Ammon's horn (tissue), 1 donor: ENCODE results near the gene NOTCH3.

ENCODE experiments used
- DNase-seq: peaks from one replicate; pipeline ENCODE4 v3.0.0-alpha.2; 2016; ENCODE audit warnings: low spot score

Gene NOTCH3

DNA sequence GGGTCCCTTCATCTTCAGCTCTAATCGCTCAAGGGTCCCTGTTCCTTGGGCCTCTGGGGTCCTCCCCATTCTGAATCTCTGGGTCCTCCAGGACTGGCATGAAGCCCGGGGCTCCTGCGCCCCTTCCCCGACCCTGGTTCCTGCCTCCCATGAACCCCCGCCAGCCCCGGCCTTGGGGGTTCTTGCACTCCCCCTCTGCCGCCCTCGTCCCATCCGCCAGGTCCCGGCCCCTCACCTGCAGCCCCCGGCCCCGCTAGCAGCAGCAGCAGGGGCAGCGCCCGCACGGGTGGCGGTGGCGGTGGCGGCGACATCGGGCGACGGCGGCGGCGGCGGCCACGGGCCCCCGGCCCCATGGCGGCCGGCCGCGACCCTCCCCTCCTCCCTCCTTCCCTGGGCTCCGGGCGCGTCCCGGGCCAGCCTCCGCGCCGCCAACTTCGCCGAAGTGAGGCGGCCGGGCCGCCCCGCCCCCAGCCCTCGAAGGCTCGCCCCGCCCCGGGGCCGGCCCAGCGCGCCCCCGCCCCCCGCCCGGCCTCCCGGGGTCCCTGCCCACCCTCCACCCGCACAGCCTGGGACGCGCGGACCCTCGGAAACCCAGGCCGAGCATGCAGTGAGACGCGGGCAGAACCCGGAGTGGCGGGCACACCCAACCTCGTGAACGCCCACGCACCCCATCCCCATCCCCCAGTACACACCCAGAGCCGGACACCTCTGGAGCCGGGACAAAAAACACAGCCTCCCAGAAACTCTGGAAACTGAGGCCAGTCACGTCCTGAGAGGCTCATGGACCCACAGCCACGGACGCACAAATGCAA lies at the start of gene NOTCH3:
TSS of gene NOTCH3 (minus strand) at position 443 of the 812 bp plus-strand sequence. CDS start at position 353, 90 bp downstream.
- no peak for DNase-seq

DNA sequence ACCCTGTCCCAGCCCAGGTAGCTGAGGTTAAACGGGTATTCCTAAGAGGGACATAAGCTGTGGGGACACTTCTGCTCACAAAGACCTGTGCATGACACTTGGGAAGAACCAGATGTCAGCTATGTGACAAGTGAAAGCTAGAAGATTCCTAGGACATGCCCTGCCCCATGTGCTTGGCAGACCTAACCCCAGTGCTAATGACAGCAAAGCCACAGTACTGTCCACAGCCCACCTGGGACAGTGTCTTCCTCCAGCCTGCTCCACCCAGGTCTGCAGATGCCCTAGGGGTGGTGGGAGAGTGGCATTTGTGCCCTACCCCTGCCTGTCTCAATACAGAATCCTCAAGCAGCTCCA lies 49.8 kb upstream of the NOTCH3 start:
- no peak for DNase-seq

DNA sequence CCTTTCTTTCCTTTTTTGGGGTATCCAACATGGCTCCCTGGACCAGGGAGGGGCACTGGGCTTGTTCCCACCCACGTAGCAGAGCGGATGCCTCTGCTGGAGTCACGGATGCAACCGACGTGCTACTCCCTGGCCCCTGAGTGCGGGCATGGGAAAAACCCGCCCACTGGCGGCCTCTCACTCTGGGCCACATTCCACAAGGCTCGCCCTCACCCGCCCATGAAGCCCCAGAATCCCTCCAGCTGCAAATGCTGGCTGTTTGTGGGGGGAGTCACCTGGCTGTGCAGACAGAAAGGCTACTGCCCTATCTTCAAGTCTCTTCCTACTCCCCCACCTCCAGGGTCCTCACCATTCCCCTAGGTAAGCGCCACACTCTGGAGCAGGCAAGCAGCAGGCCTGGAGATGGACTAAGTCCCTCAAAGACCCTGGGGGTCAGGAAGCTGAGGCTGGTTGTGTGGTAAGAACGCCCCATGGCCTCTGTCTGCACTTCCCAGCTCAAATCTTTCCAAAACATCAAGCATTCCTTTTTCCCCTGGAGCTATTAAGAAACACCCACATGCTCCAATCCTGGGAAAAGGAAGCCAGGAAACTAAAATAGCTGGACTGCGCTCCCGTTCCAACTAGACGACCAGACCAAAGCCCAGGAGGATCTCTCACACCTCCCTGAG lies 49.3 kb upstream of the NOTCH3 start:
- DNase-seq: no peak

DNA sequence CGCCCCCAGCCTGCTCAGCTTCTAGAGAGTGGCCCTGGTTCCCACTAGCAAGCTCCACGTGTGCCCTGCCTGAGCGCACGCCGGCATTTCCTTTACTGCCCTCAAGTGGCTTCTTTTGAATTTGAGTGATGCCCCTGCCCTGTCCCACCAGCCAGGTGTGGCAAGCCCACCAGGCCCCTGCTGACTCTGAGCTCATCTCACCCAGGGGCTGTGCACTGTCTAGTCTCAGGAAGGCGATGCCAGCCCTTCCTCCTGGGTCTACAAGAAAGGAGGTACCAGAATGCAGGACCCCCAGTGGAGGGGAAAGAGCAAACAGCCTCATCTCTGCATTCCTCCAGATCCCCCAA lies 48.7 kb upstream of the NOTCH3 start:
- no peak for DNase-seq

DNA sequence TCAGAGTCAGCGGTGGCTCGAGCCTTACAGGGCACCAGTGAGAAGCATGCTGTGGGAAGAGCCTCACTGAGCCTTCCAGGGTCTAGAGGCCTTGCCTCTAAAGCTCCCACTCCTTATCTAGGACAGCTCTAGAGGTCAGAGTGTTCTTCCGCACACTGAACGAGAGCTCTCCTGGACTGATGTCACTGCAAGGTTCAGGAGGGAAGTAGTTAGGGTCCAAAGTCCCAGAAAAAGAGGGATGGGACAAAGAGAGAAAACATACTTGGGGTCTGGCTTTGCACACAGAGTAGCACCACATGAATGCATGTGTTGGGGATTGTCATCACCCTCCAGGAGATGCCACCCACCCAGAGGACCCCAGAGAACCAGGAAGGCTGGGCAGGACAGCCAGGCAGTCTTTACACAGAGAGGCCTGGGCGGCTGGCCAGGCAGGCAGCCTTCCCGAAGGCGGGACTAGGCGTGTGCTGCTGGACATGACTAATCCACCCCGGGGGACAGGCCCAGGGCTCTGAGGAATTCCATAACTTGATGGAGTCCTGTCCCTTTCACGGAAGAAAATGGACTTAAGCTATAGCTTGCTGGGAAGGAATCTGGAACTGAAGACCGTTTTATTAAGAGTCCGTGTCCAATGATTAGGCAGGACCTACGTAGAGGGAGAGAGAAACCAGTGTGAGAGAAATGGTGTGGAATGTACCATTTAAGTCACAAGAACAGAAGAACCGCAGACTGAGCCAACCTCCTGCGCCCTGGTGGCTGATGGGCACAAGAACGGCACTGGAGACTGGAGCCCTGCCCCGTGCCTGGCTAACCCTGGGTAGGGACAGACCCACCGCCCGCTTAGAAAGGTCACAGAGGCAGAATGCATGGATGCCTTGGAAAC lies 48.1 kb upstream of the NOTCH3 start:
- DNase-seq: no peak

DNA sequence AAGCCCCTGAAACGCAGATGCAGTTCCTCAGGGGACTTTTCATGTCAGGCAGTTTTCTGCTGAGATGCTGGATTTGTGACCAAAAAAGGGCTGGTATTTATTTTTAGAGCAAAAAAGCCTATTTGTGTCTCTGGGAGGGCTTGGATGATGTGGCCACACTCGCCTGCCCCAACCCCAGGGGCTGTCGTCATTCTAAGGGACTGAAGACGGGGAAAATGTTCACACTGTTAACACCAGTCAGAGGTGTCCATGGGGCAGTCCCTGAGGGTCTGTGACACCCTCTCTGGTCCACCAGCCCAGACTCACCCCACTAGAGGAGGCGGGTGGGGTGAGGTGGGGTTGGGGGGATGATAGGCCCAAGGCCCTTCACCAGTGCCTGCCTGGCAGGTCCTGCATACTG lies 47.3 kb upstream of the NOTCH3 start:
- no peak for DNase-seq

DNA sequence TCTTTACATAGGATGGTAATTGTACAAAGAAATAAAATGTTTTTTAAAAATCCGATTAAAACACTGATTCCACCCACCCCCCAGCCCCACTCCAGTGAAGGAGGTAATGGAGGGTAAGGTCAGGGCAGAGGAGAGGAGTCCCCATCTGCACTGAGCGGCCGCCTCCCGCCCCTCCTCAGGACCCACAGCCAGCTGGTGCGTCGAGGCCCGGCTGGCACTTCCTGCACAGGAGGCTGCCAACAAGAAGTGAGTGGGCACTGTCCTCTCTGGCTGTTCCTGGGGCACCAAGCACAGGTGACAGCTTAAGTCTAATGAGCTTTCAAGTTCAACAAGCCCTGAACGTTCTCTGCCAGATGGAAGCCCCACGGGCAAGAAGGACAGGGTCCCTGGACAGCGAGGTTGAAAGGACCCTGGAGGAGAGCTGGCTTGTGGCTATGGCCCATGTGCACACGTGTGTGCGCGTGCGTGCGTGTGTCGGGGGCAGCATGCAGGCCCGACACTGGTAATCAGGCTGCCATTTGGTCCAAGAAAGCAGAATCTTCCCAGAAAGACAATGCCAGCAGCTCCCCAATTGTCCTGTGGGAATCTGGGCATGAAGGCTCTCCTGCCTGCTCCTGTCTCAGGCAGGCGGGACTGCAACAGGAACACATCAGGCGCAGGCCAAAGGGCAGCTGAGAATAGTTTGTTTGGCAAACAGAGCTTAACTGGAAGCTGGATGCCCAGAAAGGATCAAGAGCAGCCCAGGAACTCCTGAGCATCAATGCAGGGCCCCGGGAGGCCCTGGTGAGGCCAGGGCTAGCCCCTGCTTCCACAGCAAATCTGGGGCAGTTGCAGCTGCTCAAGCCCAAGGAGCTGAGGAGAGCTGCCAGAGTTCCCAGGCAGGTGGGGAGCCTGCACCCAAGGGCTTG lies 46.6 kb upstream of the NOTCH3 start:
- no peak for DNase-seq

GRCh38 chr19:15246198-15246481 lies 45.3 kb upstream of the NOTCH3 start:
- no peak for DNase-seq

DNA sequence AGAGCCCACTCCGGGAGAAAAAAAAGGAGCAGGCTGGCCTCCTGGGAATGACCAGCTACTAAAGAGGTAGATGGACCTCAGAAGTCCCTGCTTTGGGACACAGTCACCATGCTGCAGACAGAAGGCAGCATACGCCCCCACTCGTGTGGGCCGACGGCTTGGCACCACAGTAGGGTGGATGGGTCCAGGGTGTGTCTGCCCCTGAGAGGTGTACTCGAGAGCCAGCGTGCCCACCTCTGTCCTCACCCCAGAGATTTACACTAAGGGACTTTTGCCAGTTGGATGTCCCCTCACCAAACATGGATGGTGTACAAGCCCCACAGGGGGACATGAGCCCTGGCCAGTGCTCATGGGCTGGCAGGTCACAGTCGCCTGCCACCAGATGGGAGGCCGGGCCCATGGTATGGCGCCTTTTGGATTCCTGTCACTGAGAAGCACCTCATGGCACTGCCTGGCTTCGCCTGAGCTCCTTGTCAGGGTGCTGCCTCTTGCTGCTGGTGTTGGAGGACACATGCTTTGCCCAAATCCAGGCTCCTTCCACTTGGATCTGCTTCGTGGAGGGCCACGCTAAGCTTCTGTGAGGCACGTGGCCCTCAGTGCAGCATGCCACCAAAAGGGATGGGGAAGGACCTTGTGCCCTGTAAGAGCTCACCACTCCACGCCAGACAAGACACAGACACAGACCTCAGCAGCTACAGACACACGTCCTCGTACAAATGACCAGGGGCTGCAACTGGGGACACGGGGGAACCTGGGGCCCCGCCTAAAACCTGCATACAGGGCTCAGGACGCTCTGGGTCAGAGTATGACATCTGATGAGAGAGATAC lies 44.8 kb upstream of the NOTCH3 start:
- DNase-seq: no peak

- no peak for DNase-seq
These were observed 44.0 kb upstream of the NOTCH3 start for GRCh38 chr19:15244808-15245207.

DNA sequence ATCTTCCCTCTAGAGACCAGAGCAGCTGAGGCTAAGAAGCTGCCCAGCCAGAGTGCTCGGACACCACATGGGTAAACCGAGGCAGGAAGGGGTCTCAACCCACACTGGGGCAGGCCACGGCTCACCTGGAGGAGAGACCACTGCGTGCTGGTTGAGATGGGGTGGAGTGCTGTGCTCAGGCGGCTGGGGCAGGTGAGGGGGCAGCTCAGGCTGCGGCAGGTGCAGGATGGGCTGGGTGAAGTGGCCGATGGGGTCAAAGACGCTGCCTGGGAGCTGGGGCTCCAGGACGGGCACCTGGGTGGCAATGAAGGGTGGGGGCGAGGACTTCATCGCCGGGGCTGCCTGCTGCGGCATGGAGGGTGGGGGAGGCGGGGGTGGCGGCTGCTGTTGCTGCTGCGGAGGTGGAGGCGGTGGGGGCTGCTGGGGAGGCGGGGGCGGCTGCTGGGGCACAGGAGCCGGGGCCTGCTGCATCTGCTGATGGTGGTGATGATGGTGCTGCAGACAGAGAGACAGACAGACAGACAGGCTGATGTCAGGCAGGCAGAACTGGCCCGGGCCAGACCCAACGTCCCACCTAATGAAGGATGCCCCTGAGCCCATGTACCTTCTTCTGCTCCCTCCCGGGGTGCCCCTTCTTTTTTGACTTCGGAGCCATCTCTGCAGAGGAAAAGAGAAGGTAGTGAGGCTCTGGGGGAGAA lies 43.5 kb upstream of the NOTCH3 start:
- DNase-seq: no peak

GRCh38 chr19:15243236-15243957 lies 42.6 kb upstream of the NOTCH3 start:
- DNase-seq: no peak

- DNase-seq: no peak
These were observed 40.6 kb upstream of the NOTCH3 start for GRCh38 chr19:15241259-15241910.

DNA sequence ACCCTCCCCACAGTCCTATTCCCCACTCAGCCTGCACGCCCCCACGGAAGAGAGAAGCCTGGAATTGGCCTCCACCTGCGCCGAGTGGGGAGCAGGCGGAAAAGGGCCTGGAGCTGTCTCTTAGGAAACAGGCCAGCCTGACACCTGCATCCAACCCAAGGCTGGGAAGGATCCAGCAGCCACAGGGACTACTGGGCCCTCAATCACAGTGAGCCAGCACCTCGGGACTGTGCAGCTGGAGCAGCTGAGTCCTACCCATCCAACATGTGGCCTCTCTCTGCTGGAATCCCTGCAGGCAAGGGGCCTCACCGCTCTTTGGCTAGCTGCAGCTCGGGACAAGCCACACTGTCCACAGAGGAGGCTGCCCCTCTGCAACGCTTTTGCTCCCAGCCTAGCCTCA lies 39.7 kb upstream of the NOTCH3 start:
- no peak for DNase-seq

DNA sequence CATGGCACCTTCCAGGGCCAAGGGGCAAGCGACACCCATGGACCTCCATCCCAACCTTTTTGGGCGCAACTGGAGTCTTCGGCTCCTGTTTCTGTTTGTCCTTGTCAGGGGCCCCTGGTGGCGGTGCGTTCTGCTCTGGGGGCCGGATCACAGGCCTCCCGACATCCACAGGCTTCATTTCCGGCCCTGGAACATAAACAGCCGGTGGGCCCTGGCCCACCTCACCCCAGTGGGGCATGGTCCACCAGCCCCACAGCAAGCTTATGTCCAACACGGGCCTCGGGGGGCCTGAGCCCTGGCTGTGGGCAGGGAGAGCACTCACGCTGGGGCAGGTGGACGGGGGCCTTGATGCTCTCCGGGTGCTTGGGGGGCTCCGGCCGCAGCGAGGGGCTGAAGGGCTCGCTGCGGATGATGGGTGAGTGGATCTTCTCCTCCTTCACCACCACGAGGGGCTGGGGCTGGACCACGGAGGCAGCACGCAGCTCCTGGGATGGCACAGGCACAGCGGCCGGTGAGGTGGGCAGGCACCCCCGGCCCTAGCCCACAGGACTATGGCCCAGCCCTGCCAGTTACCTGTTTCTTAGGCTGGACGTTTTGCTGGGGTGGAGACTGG lies 38.6 kb upstream of the NOTCH3 start:
- no peak for DNase-seq

DNA sequence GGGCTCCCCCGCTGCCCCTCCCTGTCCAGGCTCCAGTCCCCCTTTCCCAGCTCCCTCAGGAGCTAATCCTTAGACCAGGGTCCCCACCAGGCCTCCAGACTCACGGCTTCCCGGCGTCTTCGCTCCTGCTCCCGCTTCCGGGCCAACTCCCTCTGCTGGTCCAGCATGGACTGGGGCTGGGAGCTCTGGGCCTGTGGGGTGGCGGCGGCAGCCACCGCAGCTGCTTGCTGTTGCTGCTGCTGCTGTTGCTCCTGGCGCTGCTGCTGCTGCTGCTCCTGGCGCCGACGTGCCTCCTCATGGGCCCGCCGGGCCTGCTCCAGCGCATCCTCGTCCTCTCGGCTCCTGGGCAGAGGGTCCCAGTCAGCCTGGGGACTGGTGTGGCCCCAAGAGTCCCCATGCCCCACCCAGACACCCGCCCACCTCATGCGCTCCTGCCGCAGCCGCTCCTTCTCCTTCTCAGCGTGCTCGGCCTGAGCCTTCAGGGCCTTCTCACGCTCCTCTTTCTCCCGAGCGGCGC lies 37.9 kb upstream of the NOTCH3 start:
- DNase-seq: no peak

GRCh38 chr19:15237759-15238638 lies 37.2 kb upstream of the NOTCH3 start:
- no peak for DNase-seq

DNA sequence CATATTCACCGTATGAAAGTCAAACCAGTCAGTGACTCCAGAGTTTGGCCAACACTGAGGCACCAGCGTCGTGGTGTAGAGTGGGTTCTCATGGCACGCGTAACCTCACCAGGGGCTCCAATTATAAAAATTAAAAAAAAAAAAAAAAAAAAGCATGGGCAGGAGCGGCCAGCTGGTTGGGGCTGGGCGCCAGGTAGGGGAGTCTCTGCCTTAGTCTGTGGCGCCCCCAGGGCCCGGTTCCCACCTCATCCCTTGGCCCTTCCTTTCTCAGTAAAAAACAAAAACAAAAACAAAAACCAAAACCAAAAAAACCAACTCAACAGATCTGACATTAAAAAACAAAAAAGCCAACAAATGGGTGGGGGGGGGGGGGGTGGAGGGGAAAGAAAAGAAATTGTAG lies 36.1 kb upstream of the NOTCH3 start:
- no peak for DNase-seq
